Measurements from ENCODE around the gene ACY1.

GRCh38 chr3:51935886-51936755 is 47.2 kb upstream of the ACY1 start:
- TF ChIP-seq CTCF (IDR thresholded peaks at IDR 0.05; ENCODE audit: borderline replicate concordance, extremely low read depth, low read length, poor library complexity, severe bottlenecking) (no peak), EZH2 (IDR thresholded peaks at IDR 0.05; ENCODE audit: borderline replicate concordance, low read depth, low read length, severe bottlenecking) (no peak)

Measured in DND-41 (cell line).